GM21786 (cell line): ENCODE data around the gene HSD3B2.
A peak's percentile ranks its signal among the peaks of the same experiment; 100 is the strongest.

Experiments
- ATAC-seq: cut with Tn5 transposase; IDR thresholded peaks from one replicate; pipeline ENCODE4 v1.9.1; 2021; ENCODE audit not compliant: unreplicated experiment

HSD3B2 gene

DNA sequence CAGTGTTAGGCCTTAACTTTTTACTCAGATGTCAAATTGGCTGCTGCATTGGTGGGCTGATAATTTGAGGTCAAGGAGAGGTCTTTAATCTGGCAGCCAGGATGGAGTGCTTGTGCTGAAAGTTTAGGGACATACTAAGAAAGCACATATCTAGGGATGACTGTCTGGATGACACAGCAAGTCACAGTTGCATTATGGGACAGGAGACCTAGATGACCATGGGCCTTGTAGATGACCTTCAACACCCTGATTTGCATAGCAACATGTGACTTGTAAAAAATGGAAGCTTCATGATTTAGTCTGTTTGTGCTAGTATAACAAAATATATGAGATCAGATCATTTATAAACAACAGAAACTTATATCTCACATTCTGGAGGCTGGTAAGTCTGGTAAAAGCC is 18.0 kb upstream of the HSD3B2 start:
- ATAC-seq: no peak

DNA sequence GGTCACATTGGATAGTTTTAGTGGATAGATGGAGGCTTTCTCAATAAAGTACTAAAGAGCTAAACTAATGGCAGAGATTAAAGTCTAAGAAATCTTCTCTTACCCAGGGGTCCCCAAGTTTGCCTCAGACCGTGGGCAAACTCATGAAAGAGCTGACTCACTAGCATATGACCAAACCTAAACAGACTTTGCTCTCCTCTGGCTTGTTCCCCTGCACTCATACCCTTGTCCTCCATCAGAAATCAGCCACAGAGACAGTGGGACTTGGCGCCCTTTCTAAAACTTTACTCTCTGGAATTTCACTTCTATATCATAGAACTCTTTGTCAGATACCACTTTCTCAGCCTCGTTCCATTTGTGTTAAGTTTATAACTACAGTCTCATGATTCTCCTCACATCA is 17.0 kb upstream of the HSD3B2 start:
- no peak for ATAC-seq

- ATAC-seq: no peak
Observed at GRCh38 chr1:119404736-119405135, 10.2 kb upstream of the HSD3B2 start.

DNA sequence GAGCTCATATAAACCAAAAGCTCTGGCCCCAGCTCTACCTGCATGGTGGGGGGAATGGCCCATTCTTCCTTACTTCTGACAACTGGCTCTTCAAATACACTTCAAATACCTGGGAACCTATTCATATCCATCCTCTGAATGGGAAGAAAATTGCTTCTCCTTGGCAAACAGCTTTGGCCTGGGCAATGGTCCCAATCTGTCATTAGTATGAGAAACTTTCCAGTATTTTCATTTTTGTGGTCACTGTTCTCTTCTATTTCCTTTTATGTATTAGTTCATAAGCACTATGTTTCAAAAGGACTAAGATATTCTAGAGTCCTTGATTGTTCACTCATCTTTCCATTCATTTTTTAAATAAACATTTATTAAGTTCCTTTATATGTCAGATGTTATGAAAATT is 5.2 kb upstream of the HSD3B2 start:
- no peak for ATAC-seq

- ATAC-seq: no peak
Observed at GRCh38 chr1:119410961-119411360, 4.0 kb upstream of the HSD3B2 start.

DNA sequence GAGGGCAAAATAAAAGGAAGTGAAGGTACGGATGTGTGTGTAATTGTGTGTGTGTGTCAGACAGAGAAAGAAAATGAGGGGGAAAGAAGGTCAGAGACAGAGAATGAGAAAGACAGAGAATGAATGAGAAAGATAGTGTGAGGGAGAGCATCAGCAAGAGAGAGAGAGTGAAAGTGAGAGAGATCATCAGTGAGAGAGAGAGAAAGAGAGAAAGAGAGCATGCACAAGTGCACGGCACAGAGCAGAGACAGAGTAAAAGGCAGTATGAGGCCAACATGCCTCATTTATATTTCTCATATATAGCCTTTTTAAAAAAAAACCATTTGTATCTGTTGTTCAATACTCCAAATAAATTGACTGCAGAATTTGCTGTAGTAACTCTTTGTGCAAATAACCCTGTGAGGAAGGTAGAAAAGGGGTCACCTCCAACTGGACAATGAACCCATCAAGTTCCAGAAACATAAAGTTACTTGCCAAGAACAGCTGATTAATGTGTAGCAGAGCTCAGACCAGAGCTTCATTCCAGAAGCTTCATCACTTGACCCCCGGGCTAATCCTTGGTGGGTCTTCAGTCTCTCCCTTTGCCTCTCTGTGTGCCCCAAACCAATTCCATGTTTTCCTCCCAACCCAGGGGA is 1.2 kb downstream of the HSD3B2 start:
- ATAC-seq: no peak

GRCh38 chr1:119419109-119419508 is 4.2 kb downstream of the HSD3B2 start:
- ATAC-seq: no peak

DNA sequence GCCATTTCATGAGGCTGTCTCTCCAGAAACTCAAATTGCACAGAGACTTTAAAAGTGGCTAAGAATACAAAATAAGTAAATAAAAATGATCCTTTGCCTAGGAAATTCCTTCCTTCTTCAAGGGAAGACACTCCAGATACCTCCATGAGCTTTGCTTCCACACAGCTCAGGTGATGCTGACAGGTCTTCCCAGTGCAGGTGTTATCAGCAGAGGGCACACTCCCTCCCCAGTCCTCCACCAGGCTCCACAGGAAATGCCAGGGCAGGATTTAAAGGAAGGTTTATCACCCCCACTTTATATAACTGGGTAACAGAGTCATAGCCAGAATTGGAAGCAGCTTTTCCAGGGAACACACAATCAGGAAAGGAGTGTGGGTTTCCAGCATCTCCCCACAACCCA is 5.7 kb downstream of the HSD3B2 start:
- ATAC-seq: no peak

DNA sequence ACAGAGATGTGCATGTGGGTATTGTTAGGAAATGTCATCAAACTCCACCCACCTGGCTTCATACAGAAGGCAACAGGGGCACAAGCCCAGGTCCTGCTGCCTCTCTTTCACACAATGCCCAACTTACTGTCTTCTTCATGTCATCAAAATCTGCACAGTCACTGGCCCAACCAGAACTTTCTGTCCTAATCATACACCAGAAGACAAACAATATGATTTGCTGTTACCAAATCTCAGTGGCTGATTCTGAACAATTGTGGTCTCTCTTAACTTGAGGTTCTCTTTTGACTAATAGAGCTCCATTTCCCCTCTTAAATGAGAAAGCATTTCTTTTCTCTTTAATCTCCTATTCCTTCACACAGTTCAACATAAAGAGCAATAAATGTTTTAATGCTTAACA is 7.7 kb downstream of the HSD3B2 start:
- ATAC-seq: no peak

DNA sequence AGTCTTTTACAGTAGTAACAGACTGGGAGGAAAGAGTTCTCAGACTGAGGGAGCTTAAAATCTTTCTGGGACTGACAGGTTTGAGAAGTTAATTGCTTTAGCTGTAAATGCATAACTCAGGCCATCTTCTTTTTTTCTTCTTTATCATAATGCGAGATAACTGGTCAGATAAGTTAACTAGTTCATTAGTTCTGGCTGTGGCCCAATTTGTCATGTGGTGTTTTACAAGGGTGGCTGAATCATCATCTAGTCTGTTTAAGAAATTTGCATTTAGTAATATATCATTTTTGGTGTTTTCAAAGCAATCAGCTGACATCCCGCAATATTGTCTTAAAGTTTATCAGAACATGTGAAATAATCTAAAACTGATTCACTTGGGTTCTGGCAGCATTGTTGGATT is 14.0 kb downstream of the HSD3B2 start:
- ATAC-seq: no peak

DNA sequence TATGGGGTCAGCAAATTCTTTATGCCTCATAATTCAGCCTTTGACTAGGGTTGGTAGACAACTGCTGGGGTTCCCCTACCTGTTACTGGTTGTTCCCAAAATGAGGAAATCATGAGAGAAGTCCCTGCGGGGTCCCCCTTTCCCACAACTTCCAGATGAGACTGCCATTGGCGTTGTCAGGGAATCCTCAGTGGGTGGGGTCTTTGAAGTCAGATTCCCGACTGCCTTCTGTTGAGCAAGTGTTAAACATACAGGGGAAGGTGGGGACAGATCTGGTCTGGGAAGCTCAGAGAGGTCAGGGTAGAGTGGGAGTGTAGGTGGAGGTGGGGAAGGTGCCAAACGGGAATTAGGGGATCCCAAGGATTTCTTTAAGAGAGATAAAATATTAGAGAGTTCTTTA is 14.7 kb downstream of the HSD3B2 start:
- no peak for ATAC-seq

DNA sequence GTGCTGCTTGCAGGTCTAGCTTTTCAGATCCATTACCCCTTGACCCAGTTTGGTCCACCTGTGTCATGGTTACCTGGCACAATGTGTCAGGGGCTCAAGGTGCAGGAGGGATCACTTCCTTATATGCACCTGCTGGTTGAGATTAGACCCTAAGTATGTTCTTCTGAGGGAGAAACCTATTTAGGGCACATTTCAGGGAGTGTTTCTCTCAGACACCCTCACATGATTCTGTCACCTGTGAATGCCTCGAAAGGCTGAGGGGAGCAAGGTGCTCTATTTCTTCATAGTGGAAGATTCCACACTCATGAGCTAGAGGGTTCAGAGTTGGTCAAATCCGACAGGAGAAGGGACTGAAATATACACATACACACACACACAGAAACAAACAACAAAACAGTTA is 15.5 kb downstream of the HSD3B2 start:
- no peak for ATAC-seq

- ATAC-seq: no peak
Observed at GRCh38 chr1:119431836-119432235, 16.9 kb downstream of the HSD3B2 start.

DNA sequence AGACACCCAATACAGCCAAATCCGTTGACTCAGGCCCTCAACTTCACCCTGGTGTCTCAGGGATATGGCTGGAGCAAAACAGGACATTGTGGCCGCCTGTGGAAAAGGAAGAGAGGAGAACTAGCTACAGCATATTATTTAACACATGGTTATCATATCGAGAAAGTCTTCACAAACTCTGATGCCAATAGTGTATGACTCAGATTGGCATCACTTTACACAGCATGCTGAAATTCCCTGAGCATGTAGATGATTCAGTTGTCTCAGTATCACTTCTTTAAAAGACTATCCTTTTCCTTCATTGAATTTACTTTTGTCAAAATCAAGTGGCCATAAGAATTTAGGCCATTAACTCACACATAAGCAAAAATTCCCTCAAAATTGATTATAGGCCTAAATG is 20.1 kb downstream of the HSD3B2 start:
- peak; percentile 47 for ATAC-seq

DNA sequence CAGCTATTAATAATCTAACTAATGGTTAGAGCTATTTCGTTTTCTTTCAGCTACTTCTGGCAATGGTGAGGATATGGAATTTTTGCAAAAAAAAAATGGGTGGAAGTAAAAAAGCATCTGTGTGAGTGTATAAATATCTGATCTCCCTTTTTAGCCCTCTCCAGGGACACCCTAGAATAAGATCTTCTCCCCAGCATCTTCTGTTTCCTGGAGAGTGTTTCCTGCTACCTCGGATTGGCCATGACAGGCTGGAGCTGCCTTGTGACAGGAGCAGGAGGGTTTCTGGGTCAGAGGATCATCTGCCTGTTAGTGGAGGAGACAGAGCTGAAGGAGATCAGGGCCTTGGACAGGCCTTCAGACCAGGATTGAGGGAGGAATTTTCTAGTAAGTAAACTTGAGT is 23.8 kb downstream of the HSD3B2 start:
- no peak for ATAC-seq

GRCh38 chr1:119440721-119441307 is 25.9 kb downstream of the HSD3B2 start:
- no peak for ATAC-seq

DNA sequence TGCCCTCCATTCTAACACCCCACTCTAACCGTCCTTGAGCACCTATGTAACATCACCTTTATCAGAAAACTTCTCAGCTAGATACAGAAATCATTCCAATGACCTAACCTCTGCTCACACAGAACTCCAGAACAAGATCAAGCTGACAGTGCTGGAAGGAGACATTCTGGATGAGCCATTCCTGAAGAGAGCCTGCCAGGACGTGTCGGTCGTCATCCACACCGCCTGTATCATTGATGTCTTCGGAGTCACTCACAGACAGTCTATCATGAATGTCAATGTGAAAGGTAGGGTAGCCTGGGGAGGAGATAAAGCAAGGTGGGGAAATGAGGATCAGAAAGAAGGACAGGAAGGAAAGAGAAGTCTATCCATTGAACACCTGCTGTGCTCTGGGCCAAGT is 27.8 kb downstream of the HSD3B2 start:
- ATAC-seq: no peak

DNA sequence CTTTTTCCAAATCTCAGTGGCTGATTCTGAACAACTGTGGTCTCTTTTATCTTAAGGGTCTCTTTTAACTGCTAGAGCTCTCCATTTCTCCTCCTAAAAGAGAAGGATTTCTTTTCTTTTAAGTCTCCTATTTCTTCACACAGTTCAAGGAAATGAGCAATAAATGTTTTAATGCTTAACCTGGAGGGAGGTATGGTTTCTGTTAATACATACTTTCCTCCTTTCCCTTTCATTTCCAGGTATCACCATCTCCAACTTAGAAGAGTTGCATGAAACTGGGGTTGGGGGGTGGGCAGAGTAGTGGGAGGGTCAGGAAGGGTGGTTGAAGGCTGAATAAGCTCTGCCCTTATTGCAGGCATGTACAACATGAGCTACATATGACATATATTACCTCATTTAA is 31.4 kb downstream of the HSD3B2 start:
- ATAC-seq: no peak

GRCh38 chr1:119447344-119448126 is 32.6 kb downstream of the HSD3B2 start:
- no peak for ATAC-seq

DNA sequence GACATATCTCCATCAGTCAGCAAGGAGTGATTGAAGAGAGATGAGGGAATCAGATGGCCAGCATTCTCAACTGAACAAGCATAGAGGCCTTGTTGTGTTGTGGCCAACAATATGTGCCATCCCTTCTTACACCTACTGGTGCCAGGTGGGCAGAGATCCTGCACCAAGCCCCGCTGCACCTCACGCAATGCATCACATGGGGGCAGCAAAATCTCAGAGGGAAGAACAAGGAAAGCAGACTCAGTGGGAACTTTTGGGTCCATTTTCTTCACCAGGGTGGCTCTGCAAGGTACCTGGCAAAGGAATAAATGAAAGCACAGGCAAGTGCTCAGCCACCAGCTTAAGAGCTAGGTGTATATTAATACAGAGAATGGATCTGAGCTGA is 33.2 kb downstream of the HSD3B2 start:
- ATAC-seq: no peak

- ATAC-seq: no peak
Observed at GRCh38 chr1:119449971-119450370, 35.0 kb downstream of the HSD3B2 start.

DNA sequence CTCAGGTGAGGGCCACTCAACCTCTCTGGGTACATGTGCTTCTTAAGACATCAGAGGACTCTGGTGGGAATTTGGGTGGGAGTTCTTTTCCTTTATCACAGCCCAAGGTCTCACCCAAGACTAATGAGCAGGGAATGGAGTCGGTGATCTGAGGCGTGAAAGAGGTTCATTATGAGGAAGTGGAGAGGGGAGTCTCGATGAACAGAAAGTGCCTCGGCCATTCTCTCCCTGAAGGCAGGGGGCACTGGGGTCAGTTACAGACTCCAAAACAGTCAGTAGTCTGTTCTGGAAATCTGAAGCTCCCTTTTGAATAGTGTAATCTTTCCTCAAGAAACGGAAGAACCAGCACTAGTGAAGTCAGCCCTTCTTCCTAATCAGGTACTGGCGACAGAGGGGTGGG is 36.2 kb downstream of the HSD3B2 start:
- ATAC-seq: no peak

DNA sequence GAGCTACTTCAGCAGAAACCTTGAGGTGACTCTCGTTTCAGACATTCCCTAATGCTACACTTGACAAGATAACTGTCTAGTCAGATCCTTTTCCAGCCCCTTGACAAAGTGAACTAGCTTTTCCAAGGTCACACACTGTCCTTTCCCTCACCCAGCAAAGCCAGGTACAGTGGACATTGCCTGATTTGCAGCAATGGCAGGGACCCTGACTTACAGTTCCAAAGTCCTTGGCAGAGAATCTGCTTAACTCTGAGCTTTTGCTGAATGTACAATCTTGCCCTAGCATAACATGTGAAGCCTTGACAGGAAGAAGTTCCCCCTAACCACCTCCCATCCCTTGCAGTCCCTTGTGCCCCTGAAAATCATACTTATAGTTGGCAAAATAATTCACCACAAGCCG is 37.1 kb downstream of the HSD3B2 start:
- no peak for ATAC-seq
